Gastrocnemius medialis (tissue), 4 donors: Measurements from ENCODE around the gene PIGA. TPM values are rescaled to one million over a fixed set of nuclear protein-coding genes. Genes with fewer than 3 reads are reported as not detected.
A peak's percentile ranks its signal among the peaks of the same experiment; 100 is the strongest.
"Not testable (repeated sequence)": the region's sequence is repeated elsewhere in the genome, so short reads cannot be mapped to it uniquely, and the experiment has no call there.

Experiments
- ATAC-seq, 2 donors: fragments of 150-250 bp; one replicate each; pipeline ENCODE4 v1.9.1; 2016
- DNase-seq, 2 donors: peaks; one replicate each; pipeline ENCODE4 v3.0.0-alpha.2; 2019
- H3K27ac ChIP-seq, 4 donors: fragments of 200-600 bp; sonication (generic); 1 replicate in 1 of 4; 2 replicates in 3 of 4; pipeline ENCODE4 v1.5.1; 2016 to 2018; ENCODE audit warnings: mild to moderate bottlenecking in 2 of 4, moderate library complexity in 1 of 4
- H3K27me3 ChIP-seq, 3 donors: fragments of 200-600 bp; sonication (generic) in 2 of 3; 1 replicate in 1 of 3; 2 replicates in 2 of 3; pipeline versions ENCODE4 v1.5.1 to v1.6.0; 2016 to 2019; ENCODE audit warnings: mild to moderate bottlenecking in 1 of 3, moderate library complexity in 1 of 3
- H3K36me3 ChIP-seq, 2 donors: fragments of 200-600 bp; sonication (generic) in 1 of 2; one replicate each; pipeline ENCODE4 v1.5.1; 2017 to 2018
- H3K4me1 ChIP-seq, 2 donors: fragments of 200-600 bp; sonication (generic) in 1 of 2; one replicate each; pipeline ENCODE4 v1.5.1; 2016 to 2017; ENCODE audit warnings: mild to moderate bottlenecking in 2 of 2
- H3K4me3 ChIP-seq, 4 donors: fragments of 200-600 bp; sonication (generic) in 3 of 4; 1 replicate in 1 of 4; 2 replicates in 3 of 4; pipeline ENCODE4 v1.5.1; 2016 to 2019; ENCODE audit warnings: mild to moderate bottlenecking in 2 of 4
- H3K9me3 ChIP-seq, 3 donors: fragments of 200-600 bp; sonication (generic) in 2 of 3; 1 replicate in 1 of 3; 2 replicates in 2 of 3; pipeline ENCODE4 v1.5.1; 2016 to 2019
- CTCF ChIP-seq, 5 experiments: fragments of 450-650 bp in 3 of 5; fragments of 200-600 bp in 2 of 5; sonication (generic) in 2 of 5; IDR thresholded peaks in 4 of 5; conservative IDR thresholded peaks in 1 of 5; 1 replicate in 4 of 5; 2 replicates in 1 of 5; pipeline ENCODE4 v1.5.1; 2016 to 2019; ENCODE audit warnings: antibody characterized with exemption in 5 of 5, mild to moderate bottlenecking in 3 of 5, moderate library complexity in 3 of 5
- POLR2A ChIP-seq, 2 donors: fragments of 450-650 bp; IDR thresholded peaks; one replicate each; pipeline ENCODE4 v1.6.1; 2017; ENCODE audit warnings: antibody characterized with exemption in 2 of 2, mild to moderate bottlenecking in 2 of 2, moderate library complexity in 2 of 2
- in situ Hi-C, 4 donors: fragments of 200-750 bp; cut with MboI; loops; one replicate each; pipeline versions ENCODE4 v1.15.0 to v1.8.0; 2017; ENCODE audit warnings: low sequenced_read_pairs in 4 of 4
- intact Hi-C: fragments of 100-400 bp; cut with DNase I; formaldehyde crosslinking; loops from one replicate; pipeline ENCODE4 v1.15.1; 2023; ENCODE audit warnings: low total_unique reads
- total RNA-seq, 4 donors: library from RNA; depleted of rRNA; stranded (reverse); fragments of >200 nt; gene quantifications; one replicate each; pipeline versions ENCODE4 v1.1.0 to v1.2.3, GENCODE V29; 2016

Gene PIGA
- total RNA-seq, 4 donors from 2014 or later = 1.5 to 5.9 (median 3.1) TPM

GRCh38 chrX:15311119-15311518, 24.2 kb downstream of the PIGA start:
- Histone ChIP-seq H3K27me3 (no peaks in the 10 kb centered on the region), H3K27ac (peak overlapping the region; percentile 91 to 92 (median 92)), H3K4me3 (peak overlapping the region; percentile 22 to 49 (median 26)), H3K36me3 (no peaks in the 10 kb centered on the region), H3K9me3 (no peaks in the 10 kb centered on the region), H3K4me1 (peaks cover 5 to 12% of the 10 kb centered on the region in 2 donors)
- TF ChIP-seq CTCF (IDR thresholded peaks at IDR 0.05 in 4 of 5, conservative IDR thresholded peaks at IDR 0.05 in 1 of 5) = no peak
- peak in 1 of 2 donors; percentile 68 for TF ChIP-seq POLR2A (IDR thresholded peaks at IDR 0.05)
- in situ Hi-C loops (no loop called here), intact Hi-C loops (no loop called here)
- ATAC-seq (peak; percentile 83 to 85), DNase-seq (peak; percentile 65 to 75)

GRCh38 chrX:15310117-15310516, 25.2 kb downstream of the PIGA start:
- peak; percentile 54 to 64 for ATAC-seq
- intact Hi-C loops = no loop called here
- no peaks in the 10 kb centered on the region for H3K36me3 ChIP-seq
- H3K27me3 ChIP-seq = no peaks in the 10 kb centered on the region
- no peaks in the 10 kb centered on the region for H3K9me3 ChIP-seq
- in situ Hi-C loops = no loop called here
- TF ChIP-seq CTCF (IDR thresholded peaks at IDR 0.05 in 4 of 5, conservative IDR thresholded peaks at IDR 0.05 in 1 of 5) (no peak), POLR2A (IDR thresholded peaks at IDR 0.05) (peak; percentile 38 to 61)
- H3K4me3 ChIP-seq = no peak overlapping the region
- DNase-seq = peak; percentile 56 to 64
- peaks cover 5 to 20% of the 10 kb centered on the region in 2 donors for H3K4me1 ChIP-seq
- peak overlapping the region; percentile 91 to 92 (median 92) for H3K27ac ChIP-seq

GRCh38 chrX:15305899-15306298, 29.4 kb downstream of the PIGA start:
- DNase-seq, in situ Hi-C loops: not testable (repeated sequence)

GRCh38 chrX:15301924-15302323, 33.4 kb downstream of the PIGA start:
- Histone ChIP-seq H3K9me3 (no peaks in the 10 kb centered on the region), H3K4me1 (peaks cover 22 to 30% of the 10 kb centered on the region in 2 donors), H3K36me3 (no peaks in the 10 kb centered on the region), H3K27me3 (no peaks in the 10 kb centered on the region), H3K4me3 (no peak overlapping the region), H3K27ac (peak overlapping the region; percentile 91 to 92 (median 92))
- ATAC-seq (peak; percentile 92 to 93), DNase-seq (peak; percentile 85 to 94)
- intact Hi-C loops = loop anchor here (1.0 kb wide), 1 partner anchor 33 kb away; the partner anchor contains the start of gene PIGA
- in situ Hi-C loops = no loop called here
- TF ChIP-seq CTCF (IDR thresholded peaks at IDR 0.05 in 4 of 5, conservative IDR thresholded peaks at IDR 0.05 in 1 of 5) = no peak
- TF ChIP-seq POLR2A (IDR thresholded peaks at IDR 0.05) = peak; percentile 31 to 58

More at GRCh38 chrX:15305899-15306298, 29.4 kb downstream of the PIGA start:
- H3K4me3 ChIP-seq, H3K27me3 ChIP-seq, H3K9me3 ChIP-seq, H3K36me3 ChIP-seq, intact Hi-C loops, ATAC-seq: not testable (repeated sequence)
- Histone ChIP-seq H3K4me1 (peaks cover 17 to 24% of the 10 kb centered on the region in 2 donors), H3K27ac (peak overlapping the region; percentile 91 to 92 (median 92))

- ATAC-seq (no peak), DNase-seq (no peak)
- H3K4me1 ChIP-seq = peaks cover 22 to 23% of the 10 kb centered on the region in 2 donors
- no peaks in the 10 kb centered on the region for H3K27me3 ChIP-seq
- H3K36me3 ChIP-seq = no peaks in the 10 kb centered on the region
- intact Hi-C loops (loop anchor here (1.0 to 5.0 kb wide), 2 partner anchors 167 to 193 kb away; partner anchors contain the start of gene PIR), in situ Hi-C loops (no loop called here)
- peak overlapping the region; percentile 83 to 92 (median 91) for H3K27ac ChIP-seq
- no peak overlapping the region for H3K4me3 ChIP-seq
- H3K9me3 ChIP-seq = no peaks in the 10 kb centered on the region
- TF ChIP-seq CTCF (IDR thresholded peaks at IDR 0.05 in 4 of 5, conservative IDR thresholded peaks at IDR 0.05 in 1 of 5) = peak; percentile 21 to 58 (median 42)
- TF ChIP-seq POLR2A (IDR thresholded peaks at IDR 0.05) = no peak
Measured at GRCh38 chrX:15299941-15300851, 35.1 kb downstream of the PIGA start.
